Measurements from ENCODE around the gene SPNS3. TPM values are rescaled to one million over a fixed set of nuclear protein-coding genes. Genes with fewer than 3 reads are reported as not detected.

SPNS3 gene
- total and polyA plus RNA-seq, 2 donors from 2014 or later = 1.4 to 3.7 TPM

DNA sequence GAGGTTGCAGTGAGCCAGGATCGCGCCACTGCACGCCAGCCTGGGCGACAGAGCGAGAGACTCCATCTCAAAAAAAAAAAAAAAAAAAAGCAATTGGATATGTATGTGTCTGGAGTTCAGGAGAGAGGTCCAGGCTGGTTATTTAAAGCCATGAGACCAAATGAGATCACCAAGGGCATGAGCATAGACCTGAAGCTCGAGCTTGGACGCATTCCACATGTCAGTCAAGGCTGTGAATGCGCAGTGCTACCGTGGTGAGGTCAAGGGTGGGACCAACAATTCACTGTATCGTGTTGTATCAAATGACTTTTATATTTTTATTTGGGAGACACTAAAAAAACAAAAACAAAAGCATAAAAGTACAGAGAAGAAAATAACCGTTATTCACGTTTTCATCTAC, 35.8 kb downstream of the SPNS3 start:
- intact Hi-C loops (cut with DNase I) = no loop called here
- no peaks in the 10 kb centered on the region for H3K9me3 ChIP-seq (ENCODE audit: control insufficient read depth in 2 of 3, insufficient read depth in 1 of 3, low read length in 3 of 3)
- no peaks in the 10 kb centered on the region for H3K27me3 ChIP-seq (ENCODE audit: control insufficient read depth, insufficient read depth, low read length)
- no peak overlapping the region for H3K9ac ChIP-seq (ENCODE audit: low read length in 3 of 3)
- FAIRE-seq = no peak
- DNase-seq = no peak
- TF ChIP-seq, protein P1, sequence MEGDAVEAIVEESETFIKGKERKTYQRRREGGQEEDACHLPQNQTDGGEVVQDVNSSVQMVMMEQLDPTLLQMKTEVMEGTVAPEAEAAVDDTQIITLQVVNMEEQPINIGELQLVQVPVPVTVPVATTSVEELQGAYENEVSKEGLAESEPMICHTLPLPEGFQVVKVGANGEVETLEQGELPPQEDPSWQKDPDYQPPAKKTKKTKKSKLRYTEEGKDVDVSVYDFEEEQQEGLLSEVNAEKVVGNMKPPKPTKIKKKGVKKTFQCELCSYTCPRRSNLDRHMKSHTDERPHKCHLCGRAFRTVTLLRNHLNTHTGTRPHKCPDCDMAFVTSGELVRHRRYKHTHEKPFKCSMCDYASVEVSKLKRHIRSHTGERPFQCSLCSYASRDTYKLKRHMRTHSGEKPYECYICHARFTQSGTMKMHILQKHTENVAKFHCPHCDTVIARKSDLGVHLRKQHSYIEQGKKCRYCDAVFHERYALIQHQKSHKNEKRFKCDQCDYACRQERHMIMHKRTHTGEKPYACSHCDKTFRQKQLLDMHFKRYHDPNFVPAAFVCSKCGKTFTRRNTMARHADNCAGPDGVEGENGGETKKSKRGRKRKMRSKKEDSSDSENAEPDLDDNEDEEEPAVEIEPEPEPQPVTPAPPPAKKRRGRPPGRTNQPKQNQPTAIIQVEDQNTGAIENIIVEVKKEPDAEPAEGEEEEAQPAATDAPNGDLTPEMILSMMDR (IDR thresholded peaks at IDR 0.05; ENCODE audit: borderline replicate concordance, extremely low read depth, insufficient read depth) = no peak
- H3K4me3 ChIP-seq (ENCODE audit: low read length in 3 of 3) = no peak overlapping the region
- no peaks in the 10 kb centered on the region for H3K36me3 ChIP-seq (ENCODE audit: control insufficient read depth in 2 of 3, insufficient read depth in 3 of 3, low read length in 3 of 3)
- no peak overlapping the region for H3K27ac ChIP-seq (ENCODE audit: low read depth in 2 of 2, low read length in 2 of 2)
- no peaks in the 10 kb centered on the region for H3K4me1 ChIP-seq (ENCODE audit: control insufficient read depth in 2 of 3, insufficient read depth in 2 of 3, low read depth in 1 of 3, low read length in 3 of 3)

DNA sequence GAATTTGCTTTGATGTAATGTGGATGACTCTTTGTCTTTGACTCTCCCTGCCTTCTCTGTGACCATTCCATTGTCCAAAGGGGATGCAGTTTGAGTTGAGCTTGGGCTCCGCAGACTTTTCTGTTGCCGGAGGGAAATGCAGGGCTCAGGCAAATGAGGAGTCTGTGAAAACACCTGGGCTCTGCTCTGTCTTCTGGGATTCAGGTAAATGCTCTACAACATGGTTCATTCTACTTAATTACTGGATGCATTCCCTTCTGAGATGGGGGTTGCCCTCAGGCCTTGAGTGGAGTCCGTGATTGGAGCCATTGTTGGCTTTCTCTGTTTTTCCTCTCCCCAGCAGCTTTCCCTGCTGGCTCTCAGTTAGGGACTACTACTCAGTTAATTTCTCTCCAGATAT, 38.5 kb downstream of the SPNS3 start:
- FAIRE-seq (no peak), DNase-seq (no peak)
- Histone ChIP-seq H3K36me3 (ENCODE audit: control insufficient read depth in 2 of 3, insufficient read depth in 3 of 3, low read length in 3 of 3) (no peaks in the 10 kb centered on the region), H3K4me1 (ENCODE audit: control insufficient read depth in 2 of 3, insufficient read depth in 2 of 3, low read depth in 1 of 3, low read length in 3 of 3) (peaks cover 0 to 14% (median 8%) of the 10 kb centered on the region in 3 donors), H3K27me3 (ENCODE audit: control insufficient read depth, insufficient read depth, low read length) (no peaks in the 10 kb centered on the region), H3K4me3 (ENCODE audit: low read length in 3 of 3) (no peak overlapping the region), H3K9me3 (ENCODE audit: control insufficient read depth in 2 of 3, insufficient read depth in 1 of 3, low read length in 3 of 3) (no peaks in the 10 kb centered on the region), H3K9ac (ENCODE audit: low read length in 3 of 3) (no peak overlapping the region), H3K27ac (ENCODE audit: low read depth in 2 of 2, low read length in 2 of 2) (no peak overlapping the region)
- intact Hi-C loops (cut with DNase I) = no loop called here
- TF ChIP-seq, protein P1 (IDR thresholded peaks at IDR 0.05; ENCODE audit: borderline replicate concordance, extremely low read depth, insufficient read depth) = no peak

DNA sequence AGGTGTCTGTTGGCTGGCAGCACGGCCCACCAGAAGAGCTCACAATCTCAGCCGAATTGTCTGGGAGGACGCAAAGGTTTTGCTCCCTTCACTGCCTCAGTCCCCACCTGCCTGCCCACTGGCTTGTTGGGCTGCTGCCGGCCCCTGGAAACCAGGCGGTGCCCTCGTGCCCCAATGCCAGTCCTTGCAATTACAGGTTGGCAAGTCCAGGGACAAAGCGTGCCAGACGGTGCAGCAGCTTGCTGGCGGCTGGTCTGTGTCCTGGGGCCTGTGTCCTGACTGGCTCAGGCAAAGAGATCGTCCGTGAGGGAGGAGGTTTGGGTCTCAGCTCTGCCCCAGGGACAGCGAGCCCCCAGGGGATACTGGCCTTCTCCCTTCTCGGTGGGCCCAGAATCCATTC, 40.4 kb downstream of the SPNS3 start:
- Histone ChIP-seq H3K9me3 (ENCODE audit: control insufficient read depth in 2 of 3, insufficient read depth in 1 of 3, low read length in 3 of 3) (no peaks in the 10 kb centered on the region), H3K4me3 (ENCODE audit: low read length in 3 of 3) (no peak overlapping the region), H3K9ac (ENCODE audit: low read length in 3 of 3) (no peak overlapping the region), H3K27me3 (ENCODE audit: control insufficient read depth, insufficient read depth, low read length) (no peaks in the 10 kb centered on the region), H3K36me3 (ENCODE audit: control insufficient read depth in 2 of 3, insufficient read depth in 3 of 3, low read length in 3 of 3) (no peaks in the 10 kb centered on the region), H3K4me1 (ENCODE audit: control insufficient read depth in 2 of 3, insufficient read depth in 2 of 3, low read depth in 1 of 3, low read length in 3 of 3) (peaks cover 0 to 19% (median 9%) of the 10 kb centered on the region in 3 donors), H3K27ac (ENCODE audit: low read depth in 2 of 2, low read length in 2 of 2) (no peak overlapping the region)
- intact Hi-C loops (cut with DNase I) = no loop called here
- no peak for FAIRE-seq
- TF ChIP-seq, protein P1 (IDR thresholded peaks at IDR 0.05; ENCODE audit: borderline replicate concordance, extremely low read depth, insufficient read depth) = no peak
- DNase-seq = peak in 1 of 5 donors; percentile 55

- H3K4me1 ChIP-seq (ENCODE audit: control insufficient read depth in 2 of 3, insufficient read depth in 2 of 3, low read depth in 1 of 3, low read length in 3 of 3) = peaks cover 0 to 28% (median 13%) of the 10 kb centered on the region in 3 donors
- H3K9ac ChIP-seq (ENCODE audit: low read length in 3 of 3) = no peak overlapping the region
- no peaks in the 10 kb centered on the region for H3K36me3 ChIP-seq (ENCODE audit: control insufficient read depth in 2 of 3, insufficient read depth in 3 of 3, low read length in 3 of 3)
- DNase-seq (no peak), FAIRE-seq (no peak)
- no peaks in the 10 kb centered on the region for H3K9me3 ChIP-seq (ENCODE audit: control insufficient read depth in 2 of 3, insufficient read depth in 1 of 3, low read length in 3 of 3)
- H3K27ac ChIP-seq (ENCODE audit: low read depth in 2 of 2, low read length in 2 of 2) = no peak overlapping the region
- no peak overlapping the region for H3K4me3 ChIP-seq (ENCODE audit: low read length in 3 of 3)
- TF ChIP-seq, protein P1 (IDR thresholded peaks at IDR 0.05; ENCODE audit: borderline replicate concordance, extremely low read depth, insufficient read depth) = no peak
- no peaks in the 10 kb centered on the region for H3K27me3 ChIP-seq (ENCODE audit: control insufficient read depth, insufficient read depth, low read length)
- intact Hi-C loops (cut with DNase I) = no loop called here
Measured at GRCh38 chr17:4475001-4475400, 41.3 kb downstream of the SPNS3 start.
